Fibroblast of upper back skin (primary cell): ENCODE results near the gene NAALADL2.
"Not testable (repeated sequence)": the region's sequence is repeated elsewhere in the genome, so short reads cannot be mapped to it uniquely, and the experiment has no call there.

Experiments
- DNase-seq: peaks from one replicate; pipeline ENCODE4 v3.0.0-alpha.2; 2013

NAALADL2 gene

GRCh38 chr3:175392653-175393052, 533.5 kb downstream of the NAALADL2 start:
- peak; percentile 75 for DNase-seq

- DNase-seq: no peak
Measured at GRCh38 chr3:175397372-175397771, 538.2 kb downstream of the NAALADL2 start.

- peak; percentile 49 for DNase-seq
Measured at GRCh38 chr3:175398676-175399075, 539.5 kb downstream of the NAALADL2 start.

GRCh38 chr3:175399156-175399840, 540.2 kb downstream of the NAALADL2 start:
- DNase-seq: no peak

- DNase-seq: peak; percentile 43
Measured at GRCh38 chr3:175404027-175404426, 544.9 kb downstream of the NAALADL2 start.

- DNase-seq: peak; percentile 66
Measured at GRCh38 chr3:175404621-175405020, 545.5 kb downstream of the NAALADL2 start.

- DNase-seq: peak; percentile 81
Measured at GRCh38 chr3:175410251-175410650, 551.1 kb downstream of the NAALADL2 start.

GRCh38 chr3:175411405-175411804, 552.3 kb downstream of the NAALADL2 start:
- no peak for DNase-seq

GRCh38 chr3:175411946-175412345, 552.8 kb downstream of the NAALADL2 start:
- DNase-seq: no peak

- DNase-seq: no peak
Measured at GRCh38 chr3:175413926-175414325, 554.8 kb downstream of the NAALADL2 start.

GRCh38 chr3:175416600-175416999, 557.5 kb downstream of the NAALADL2 start:
- no peak for DNase-seq

GRCh38 chr3:175417426-175417825, 558.3 kb downstream of the NAALADL2 start:
- no peak for DNase-seq

- DNase-seq: peak; percentile 29
Measured at GRCh38 chr3:175421902-175422301, 562.8 kb downstream of the NAALADL2 start.

GRCh38 chr3:175422744-175423143, 563.6 kb downstream of the NAALADL2 start:
- DNase-seq: no peak

GRCh38 chr3:175423848-175424247, 564.7 kb downstream of the NAALADL2 start:
- not testable (repeated sequence) for DNase-seq

- no peak for DNase-seq
Measured at GRCh38 chr3:175426805-175427204, 567.7 kb downstream of the NAALADL2 start.

- no peak for DNase-seq
Measured at GRCh38 chr3:175428466-175428865, 569.3 kb downstream of the NAALADL2 start.

GRCh38 chr3:175430983-175431773, 572.0 kb downstream of the NAALADL2 start:
- DNase-seq: peak; percentile 25

- DNase-seq: peak; percentile 85
Measured at GRCh38 chr3:175432376-175433025, 573.4 kb downstream of the NAALADL2 start.

- DNase-seq: peak; percentile 79
Measured at GRCh38 chr3:175433026-175433674, 574.0 kb downstream of the NAALADL2 start.

GRCh38 chr3:175434561-175434960, 575.4 kb downstream of the NAALADL2 start:
- DNase-seq: no peak

- DNase-seq: no peak
Measured at GRCh38 chr3:175443682-175444081, 584.5 kb downstream of the NAALADL2 start.

GRCh38 chr3:175445741-175446140, 586.6 kb downstream of the NAALADL2 start:
- no peak for DNase-seq
